ENCODE measurements around the gene VPS13C.
"Not testable (repeated sequence)": the region's sequence is repeated elsewhere in the genome, so short reads cannot be mapped to it uniquely, and the experiment has no call there.

Gene VPS13C

GRCh38 chr15:62048254-62048653, 12.0 kb downstream of the VPS13C start:
- DNase-seq (ENCODE audit: low read depth in 1 of 2, low spot score in 1 of 2): not testable (repeated sequence)

- DNase-seq (ENCODE audit: low read depth in 1 of 2, low spot score in 1 of 2): no peak
Observed at GRCh38 chr15:62047282-62047827, 12.9 kb downstream of the VPS13C start.

- no peak for DNase-seq (ENCODE audit: low read depth in 1 of 2, low spot score in 1 of 2)
Observed at GRCh38 chr15:62046078-62046743, 14.0 kb downstream of the VPS13C start.

GRCh38 chr15:62035256-62035924, 24.9 kb downstream of the VPS13C start:
- DNase-seq (ENCODE audit: low read depth in 1 of 2, low spot score in 1 of 2): no peak

- DNase-seq (ENCODE audit: low read depth in 1 of 2, low spot score in 1 of 2): no peak
Observed at GRCh38 chr15:62027916-62028315, 32.3 kb downstream of the VPS13C start.

GRCh38 chr15:62027263-62027565, 33.0 kb downstream of the VPS13C start:
- no peak for DNase-seq (ENCODE audit: low read depth in 1 of 2, low spot score in 1 of 2)

- no peak for DNase-seq (ENCODE audit: low read depth in 1 of 2, low spot score in 1 of 2)
Observed at GRCh38 chr15:62026487-62027262, 33.6 kb downstream of the VPS13C start.

- DNase-seq (ENCODE audit: low read depth in 1 of 2, low spot score in 1 of 2): no peak
Observed at GRCh38 chr15:62021991-62022600, 38.2 kb downstream of the VPS13C start.

GRCh38 chr15:62020576-62021160, 39.6 kb downstream of the VPS13C start:
- DNase-seq (ENCODE audit: low read depth in 1 of 2, low spot score in 1 of 2): no peak

GRCh38 chr15:62005354-62005753, 54.9 kb downstream of the VPS13C start:
- DNase-seq (ENCODE audit: low read depth in 1 of 2, low spot score in 1 of 2): not testable (repeated sequence)

GRCh38 chr15:61997786-61998185, 62.5 kb downstream of the VPS13C start:
- DNase-seq (ENCODE audit: low read depth in 1 of 2, low spot score in 1 of 2): no peak

- DNase-seq (ENCODE audit: low read depth in 1 of 2, low spot score in 1 of 2): no peak
Observed at GRCh38 chr15:61996056-61996635, 64.1 kb downstream of the VPS13C start.

GRCh38 chr15:61994216-61994615, 66.0 kb downstream of the VPS13C start:
- no peak for DNase-seq (ENCODE audit: low read depth in 1 of 2, low spot score in 1 of 2)

- DNase-seq (ENCODE audit: low read depth in 1 of 2, low spot score in 1 of 2): no peak
Observed at GRCh38 chr15:61992518-61992917, 67.7 kb downstream of the VPS13C start.

GRCh38 chr15:61989667-61990066, 70.6 kb downstream of the VPS13C start:
- no peak for DNase-seq (ENCODE audit: low read depth in 1 of 2, low spot score in 1 of 2)

- DNase-seq (ENCODE audit: low read depth in 1 of 2, low spot score in 1 of 2): no peak
Observed at GRCh38 chr15:61987824-61988223, 72.4 kb downstream of the VPS13C start.

- no peak for DNase-seq (ENCODE audit: low read depth in 1 of 2, low spot score in 1 of 2)
Observed at GRCh38 chr15:61983081-61983480, 77.2 kb downstream of the VPS13C start.

- DNase-seq (ENCODE audit: low read depth in 1 of 2, low spot score in 1 of 2): no peak
Observed at GRCh38 chr15:61978225-61978624, 82.0 kb downstream of the VPS13C start.

- no peak for DNase-seq (ENCODE audit: low read depth in 1 of 2, low spot score in 1 of 2)
Observed at GRCh38 chr15:61974759-61975158, 85.5 kb downstream of the VPS13C start.

- no peak for DNase-seq (ENCODE audit: low read depth in 1 of 2, low spot score in 1 of 2)
Observed at GRCh38 chr15:61974118-61974517, 86.1 kb downstream of the VPS13C start.

- no peak for DNase-seq (ENCODE audit: low read depth in 1 of 2, low spot score in 1 of 2)
Observed at GRCh38 chr15:61951949-61952348, 108.3 kb downstream of the VPS13C start.

All from activated CD4-positive, alpha-beta T cell treated with anti-CD3 and anti-CD28 coated beads, Interleukin-2, amount 50 U/mL, for 24 hours (primary cell).